Activated CD4-positive, alpha-beta T cell treated with anti-CD3 and anti-CD28 coated beads, Interleukin-10, Interleukin-2, amounts not matched to agents 100 ng/mL and 50 ng/mL, durations not matched to agents 16 hours and 8 hours (primary cell): Measurements from ENCODE around the gene PDE6G.

ENCODE experiments used
- DNase-seq: peaks from one replicate; pipeline ENCODE4 v3.0.0-alpha.2; 2020

The PDE6G gene

GRCh38 chr17:81686614-81687013 lies 30.3 kb upstream of the PDE6G start:
- no peak for DNase-seq

- peak; percentile 55 for DNase-seq
These were observed 28.8 kb upstream of the PDE6G start for GRCh38 chr17:81685108-81685507.

GRCh38 chr17:81684442-81684911 lies 28.1 kb upstream of the PDE6G start:
- DNase-seq, result peak; percentile 45

- peak; percentile 99 for DNase-seq
These were observed 27.5 kb upstream of the PDE6G start, which contains the start of the genes ARL16 and HGS for GRCh38 chr17:81683584-81684441. Gene ARL16, minus strand, starts transcription at chr17:81683797. Its CDS starts 44 bp downstream, at chr17:81683753. Gene HGS, plus strand, starts transcription at chr17:81684011. Its CDS starts 56 bp downstream, at chr17:81684067.

- no peak for DNase-seq
These were observed 26.9 kb upstream of the PDE6G start for GRCh38 chr17:81683208-81683583.

GRCh38 chr17:81682565-81683207 lies 26.3 kb upstream of the PDE6G start:
- DNase-seq, result no peak

- no peak for DNase-seq
These were observed 25.3 kb upstream of the PDE6G start for GRCh38 chr17:81681672-81682071.

- DNase-seq, result no peak
These were observed 23.8 kb upstream of the PDE6G start for GRCh38 chr17:81680150-81680549.

GRCh38 chr17:81676906-81677305 lies 20.6 kb upstream of the PDE6G start:
- DNase-seq, result no peak

- peak; percentile 47 for DNase-seq
These were observed 19.3 kb upstream of the PDE6G start for GRCh38 chr17:81675515-81676221.

- no peak for DNase-seq
These were observed 17.4 kb upstream of the PDE6G start for GRCh38 chr17:81673561-81674258.

GRCh38 chr17:81672954-81673353 lies 16.6 kb upstream of the PDE6G start:
- no peak for DNase-seq

GRCh38 chr17:81672504-81672903 lies 16.2 kb upstream of the PDE6G start:
- DNase-seq, result no peak

- DNase-seq, result no peak
These were observed 11.4 kb upstream of the PDE6G start for GRCh38 chr17:81667754-81668153.

- peak; percentile 98 for DNase-seq
These were observed 10.2 kb upstream of the PDE6G start, which contains the start of the genes CCDC137 and OXLD1 for GRCh38 chr17:81666342-81667191. Gene CCDC137, plus strand, starts transcription at chr17:81666737. Its CDS starts 30 bp downstream, at chr17:81666767. Gene OXLD1, minus strand, starts transcription at chr17:81666605. Its CDS starts 28 bp downstream, at chr17:81666577.

- no peak for DNase-seq
These were observed 9.7 kb upstream of the PDE6G start for GRCh38 chr17:81666092-81666341.

- peak; percentile 77 for DNase-seq
These were observed 9.1 kb upstream of the PDE6G start for GRCh38 chr17:81665205-81666091.

GRCh38 chr17:81664051-81664470 lies 7.7 kb upstream of the PDE6G start:
- peak; percentile 27 for DNase-seq

GRCh38 chr17:81662002-81662401 lies 5.7 kb upstream of the PDE6G start:
- no peak for DNase-seq

- DNase-seq, result no peak
These were observed 4.1 kb upstream of the PDE6G start for GRCh38 chr17:81660441-81660840.

GRCh38 chr17:81659038-81659437 lies 2.7 kb upstream of the PDE6G start:
- DNase-seq, result no peak
